Muscle of back (tissue), 11 donors: ENCODE measurements around the gene CSH2. TPM values are rescaled to one million over a fixed set of nuclear protein-coding genes. Genes with fewer than 3 reads are reported as not detected.
"Not testable (repeated sequence)": the region's sequence is repeated elsewhere in the genome, so short reads cannot be mapped to it uniquely, and the experiment has no call there.

Source experiments
- DNase-seq, 3 donors: peaks; one replicate each; pipeline versions ENCODE4 v3.0.0 to v3.0.0-alpha.2; 2013
- polyA plus RNA-seq, 10 donors: library from polyadenylated mRNA; unstranded; fragments of 120-200 nt; gene quantifications; one replicate each; pipeline ENCODE4 v1.2.1, GENCODE V29; 2013; ENCODE audit not compliant: insufficient read length in 10 of 10

The CSH2 gene
- polyA plus RNA-seq, 10 donors = 1.2 to 27.5 (median 5.8) TPM; not detected in 1

GRCh38 chr17:63898899-63899798 lies 25.7 kb upstream of the CSH2 start:
- DNase-seq = not testable (repeated sequence)

- not testable (repeated sequence) for DNase-seq
Measured at GRCh38 chr17:63896524-63897354, 23.3 kb upstream of the CSH2 start, which contains the start of gene CSH1. CSH1 (minus strand) TSS chr17:63896574; CDS start chr17:63896511, 63 bp downstream.

GRCh38 chr17:63894821-63895220 lies 21.3 kb upstream of the CSH2 start:
- DNase-seq = not testable (repeated sequence)

- DNase-seq = not testable (repeated sequence)
Measured at GRCh38 chr17:63894021-63894420, 20.5 kb upstream of the CSH2 start.

GRCh38 chr17:63892316-63893037 lies 19.0 kb upstream of the CSH2 start:
- not testable (repeated sequence) for DNase-seq

GRCh38 chr17:63889026-63889848 lies 15.8 kb upstream of the CSH2 start:
- DNase-seq = peak in 2 of 3 donors; percentile 6 to 45

GRCh38 chr17:63885119-63885518 lies 11.6 kb upstream of the CSH2 start:
- DNase-seq = not testable (repeated sequence)

GRCh38 chr17:63882626-63883126 lies 9.2 kb upstream of the CSH2 start:
- not testable (repeated sequence) for DNase-seq

- peak in 2 of 3 donors; percentile 25 to 30 for DNase-seq
Measured at GRCh38 chr17:63881935-63882601, 8.6 kb upstream of the CSH2 start, which contains the start of gene GH2. GH2 (minus strand) TSS chr17:63881944; CDS start chr17:63881801, 143 bp downstream.

- DNase-seq = not testable (repeated sequence)
Measured at GRCh38 chr17:63881337-63881736, 7.9 kb upstream of the CSH2 start.

- no peak for DNase-seq
Measured at GRCh38 chr17:63880706-63881105, 7.2 kb upstream of the CSH2 start.

- not testable (repeated sequence) for DNase-seq
Measured at GRCh38 chr17:63878413-63878812, 4.9 kb upstream of the CSH2 start.

GRCh38 chr17:63874693-63875092 lies 1.2 kb upstream of the CSH2 start:
- DNase-seq = not testable (repeated sequence)

GRCh38 chr17:63874061-63874626 lies 667 bp upstream of the CSH2 start:
- not testable (repeated sequence) for DNase-seq

GRCh38 chr17:63871646-63872365 lies 1.7 kb downstream of the CSH2 start:
- DNase-seq = not testable (repeated sequence)

- DNase-seq = not testable (repeated sequence)
Measured at GRCh38 chr17:63870292-63870665, 3.2 kb downstream of the CSH2 start.

GRCh38 chr17:63869491-63870291 lies 3.8 kb downstream of the CSH2 start:
- not testable (repeated sequence) for DNase-seq

- DNase-seq = not testable (repeated sequence)
Measured at GRCh38 chr17:63866625-63867024, 6.9 kb downstream of the CSH2 start.
